GM19240 (cell line): ENCODE data around the gene NHSL2.
"Not testable (repeated sequence)": the region's sequence is repeated elsewhere in the genome, so short reads cannot be mapped to it uniquely, and the experiment has no call there.

ENCODE experiments used
- DNase-seq: peaks from one replicate; pipeline ENCODE4 v3.0.0; 2011; ENCODE audit warnings: low spot score; ENCODE audit not compliant: insufficient read length

The NHSL2 gene

DNA sequence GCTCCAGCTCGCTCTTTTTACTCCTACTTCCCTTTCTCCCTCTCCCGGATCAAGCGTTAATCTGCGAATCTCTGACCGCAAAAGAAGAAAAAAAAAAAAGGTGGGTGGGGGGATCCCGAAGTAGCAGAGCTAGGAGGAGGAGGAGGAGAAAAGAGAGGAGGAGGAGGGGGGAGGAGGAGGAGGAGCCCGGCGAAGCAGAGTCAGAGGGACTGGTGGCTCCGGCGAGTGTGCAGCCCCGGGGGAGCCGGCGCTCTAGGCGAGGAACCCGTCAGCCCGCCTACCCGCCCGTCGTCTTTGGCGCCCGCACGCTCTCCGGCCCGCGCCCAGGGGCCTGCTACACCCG, at the start of gene NHSL2:
NHSL2 (plus strand) TSS at position 203 of the 343 bp plus-strand sequence.
- DNase-seq: no peak

DNA sequence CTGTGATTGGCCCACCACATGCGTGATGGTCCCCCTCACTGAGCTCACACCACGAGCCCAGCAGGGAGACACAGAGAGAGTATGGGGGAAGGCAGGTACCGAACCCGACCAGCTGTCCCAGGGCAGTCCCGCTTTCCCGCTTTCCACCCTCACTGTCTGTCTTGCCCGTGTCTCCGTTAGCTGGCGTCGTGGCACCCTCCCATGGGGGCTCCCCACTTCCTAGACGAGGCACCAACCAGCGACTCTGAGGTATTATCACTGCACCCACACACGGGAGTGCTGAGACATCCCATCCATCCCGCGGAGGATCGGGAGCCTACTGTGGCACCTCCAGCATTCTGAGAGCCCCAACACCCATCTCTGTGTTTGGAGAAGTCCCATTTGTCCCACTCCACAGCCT, 43.0 kb upstream of the NHSL2 start:
- DNase-seq: no peak

GRCh38 chrX:71869566-71869965, 41.1 kb upstream of the NHSL2 start:
- not testable (repeated sequence) for DNase-seq

DNA sequence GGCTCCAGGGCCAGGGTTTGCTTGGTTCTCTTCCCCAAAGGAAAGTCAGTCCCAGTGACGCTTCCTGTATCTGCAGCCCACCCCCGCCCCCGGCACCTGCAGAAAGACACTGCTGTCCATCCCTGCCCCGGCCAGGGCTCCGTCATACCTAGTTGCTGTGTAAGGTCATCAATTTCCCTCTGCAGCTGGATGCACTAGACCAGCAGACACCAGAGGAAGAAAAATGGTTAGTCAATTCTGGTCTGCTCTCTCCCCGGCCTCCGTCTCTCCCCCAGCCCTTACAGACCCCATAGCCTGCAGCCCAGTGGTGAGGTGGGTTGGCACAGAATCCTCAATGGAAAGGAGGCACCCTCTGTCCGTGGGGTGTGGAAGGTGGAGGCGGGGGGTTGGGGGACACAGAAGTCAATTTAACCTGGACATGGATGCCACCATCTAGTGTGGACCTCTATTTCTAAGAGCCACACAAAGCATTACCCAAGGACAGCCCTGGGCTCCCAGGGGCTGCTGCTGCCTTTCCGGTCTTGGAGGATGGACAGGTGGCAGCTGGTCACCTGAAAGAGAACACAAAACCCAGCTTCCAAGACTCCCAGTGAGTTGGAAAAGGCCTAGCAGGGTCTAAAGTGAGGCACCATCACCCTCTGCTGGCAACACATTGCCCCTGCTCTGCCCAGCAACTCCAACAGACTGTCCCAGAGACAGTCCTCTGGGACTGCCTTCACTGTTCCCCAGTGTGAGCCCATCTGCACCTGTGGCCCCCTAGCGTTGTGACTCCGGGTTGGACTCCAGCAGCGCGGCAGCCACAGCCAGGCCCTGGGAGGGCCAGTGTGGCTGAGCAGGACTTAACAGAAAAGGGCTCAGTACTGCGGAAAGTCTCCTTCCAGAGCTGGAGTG, 40.2 kb upstream of the NHSL2 start:
- no peak for DNase-seq

GRCh38 chrX:71871367-71871766, 39.3 kb upstream of the NHSL2 start:
- no peak for DNase-seq

DNA sequence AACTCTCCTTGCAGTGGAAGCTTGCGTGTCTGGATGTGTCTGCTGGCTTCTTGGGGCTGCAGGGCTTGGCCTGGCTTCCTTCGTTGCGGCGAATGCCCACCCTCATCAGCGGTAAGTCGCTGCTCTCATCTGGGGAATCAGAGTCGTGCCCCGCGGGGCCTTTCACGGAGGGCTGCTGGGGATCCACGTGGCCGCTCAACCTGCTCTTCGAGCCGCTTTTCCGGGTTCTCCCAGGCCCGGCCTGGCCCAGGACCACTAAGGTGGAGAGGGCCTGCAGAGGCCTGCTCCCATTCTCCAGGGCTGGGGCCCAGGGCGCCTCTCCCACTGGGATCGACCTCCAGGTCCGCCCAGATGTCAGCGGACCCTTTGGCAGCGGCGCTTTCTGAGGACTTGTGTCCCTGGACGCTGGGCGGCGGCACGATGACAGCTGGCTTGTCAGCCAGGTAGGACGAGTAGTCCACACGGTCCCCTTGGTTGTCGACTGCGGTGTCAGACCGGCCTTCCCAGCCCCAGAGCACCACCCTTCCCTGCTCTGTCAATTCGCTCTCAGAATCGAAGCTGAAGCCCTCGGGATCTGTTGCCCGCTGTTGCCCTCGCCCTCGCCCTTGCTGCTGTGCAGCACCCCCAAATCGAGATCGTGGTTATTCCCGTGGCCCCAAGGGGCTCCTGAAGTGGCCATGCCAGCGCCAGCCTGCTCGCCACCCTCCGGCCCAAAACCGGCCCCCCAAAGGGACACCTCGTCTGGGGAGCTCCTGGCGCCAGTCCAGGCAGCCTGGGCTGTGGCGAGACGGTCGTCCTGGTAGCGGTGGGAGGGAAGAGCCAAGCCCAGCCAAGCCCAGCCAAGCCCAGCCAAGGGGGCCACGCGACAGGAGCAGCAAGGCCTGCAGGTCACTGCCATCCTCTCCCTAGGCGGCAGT, 37.8 kb upstream of the NHSL2 start:
- DNase-seq: no peak

GRCh38 chrX:71873459-71873833, 37.2 kb upstream of the NHSL2 start:
- DNase-seq: no peak

- not testable (repeated sequence) for DNase-seq
These were observed 33.8 kb upstream of the NHSL2 start for GRCh38 chrX:71876841-71877240.

GRCh38 chrX:71885099-71885498, 25.5 kb upstream of the NHSL2 start:
- DNase-seq: no peak

GRCh38 chrX:71895607-71896006, 15.0 kb upstream of the NHSL2 start:
- DNase-seq: no peak

DNA sequence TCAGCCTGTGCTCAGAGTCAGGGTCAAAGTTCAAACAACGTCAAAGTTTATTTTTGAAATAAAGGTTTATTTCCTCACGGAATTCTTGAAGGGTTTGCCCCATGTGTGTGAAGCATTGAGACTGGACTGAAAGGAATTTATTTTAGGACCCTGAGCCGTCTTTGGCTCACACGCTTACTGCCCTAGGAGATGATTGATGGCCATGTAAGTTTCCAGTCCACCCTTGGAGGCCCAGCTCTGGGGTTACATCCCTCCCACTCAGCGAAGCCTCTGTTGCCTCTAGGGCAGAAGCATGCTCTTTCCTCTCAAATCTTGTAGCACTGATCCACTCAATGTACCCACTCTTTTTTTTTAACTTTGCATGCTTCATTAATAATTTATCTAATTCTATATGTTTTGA, 4.5 kb upstream of the NHSL2 start:
- no peak for DNase-seq

GRCh38 chrX:71908387-71908786, 2.3 kb upstream of the NHSL2 start:
- no peak for DNase-seq

GRCh38 chrX:71909956-71910355, 689 bp upstream of the NHSL2 start:
- DNase-seq: no peak

DNA sequence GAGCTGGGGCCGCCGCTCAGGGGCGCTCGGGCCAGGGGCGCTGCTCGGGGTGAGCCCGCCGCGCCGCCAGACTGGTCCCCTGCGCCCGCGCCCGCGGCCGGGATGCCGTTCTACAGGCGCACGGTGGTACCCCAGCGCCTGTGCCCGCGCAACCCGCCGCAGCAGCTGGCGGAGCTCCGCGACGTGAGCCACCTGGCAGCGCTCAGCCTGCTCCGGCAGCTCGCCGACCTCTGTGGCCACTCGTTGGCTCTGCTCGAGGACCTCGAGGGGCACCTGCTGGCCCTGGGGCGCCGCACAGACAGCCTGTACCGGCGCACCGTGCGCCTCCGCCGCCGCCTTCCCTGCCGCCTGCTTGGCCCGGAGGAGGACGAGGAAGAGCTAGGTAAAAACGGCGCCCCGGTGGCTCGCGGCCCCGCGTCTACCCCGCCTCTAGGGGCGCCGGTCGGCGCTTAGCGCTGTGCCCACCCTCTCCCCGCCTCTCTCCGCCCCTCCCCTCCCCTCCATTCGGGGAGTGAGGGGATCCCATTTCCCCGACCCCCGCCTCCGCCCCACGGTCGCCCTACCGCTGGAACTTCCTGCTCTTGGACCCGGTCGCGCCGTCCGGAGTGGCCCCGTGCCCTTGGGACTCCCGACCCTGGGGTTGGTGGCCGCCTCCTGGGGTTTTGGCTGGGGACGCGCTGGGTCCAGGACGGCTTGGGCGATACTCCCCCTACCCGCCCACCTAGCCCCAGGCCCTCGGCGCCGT, 513 bp downstream of the NHSL2 start:
- DNase-seq: no peak

DNA sequence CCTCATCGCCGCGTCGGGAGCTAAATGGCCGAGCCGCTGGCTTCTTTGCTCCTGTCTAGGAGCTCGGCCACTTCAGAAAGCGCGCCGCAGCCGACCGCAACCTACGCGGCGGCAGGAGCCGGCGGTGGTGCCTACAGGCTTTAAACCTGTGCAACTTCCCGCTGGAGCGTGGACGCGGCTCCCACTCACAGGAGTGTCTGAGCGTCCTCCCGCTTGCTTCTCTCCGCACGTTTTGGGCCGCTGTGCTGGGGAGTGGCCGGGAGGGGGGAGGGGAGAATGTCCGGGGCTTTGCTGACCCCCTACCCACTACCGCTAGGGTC, 1.0 kb downstream of the NHSL2 start:
- no peak for DNase-seq

DNA sequence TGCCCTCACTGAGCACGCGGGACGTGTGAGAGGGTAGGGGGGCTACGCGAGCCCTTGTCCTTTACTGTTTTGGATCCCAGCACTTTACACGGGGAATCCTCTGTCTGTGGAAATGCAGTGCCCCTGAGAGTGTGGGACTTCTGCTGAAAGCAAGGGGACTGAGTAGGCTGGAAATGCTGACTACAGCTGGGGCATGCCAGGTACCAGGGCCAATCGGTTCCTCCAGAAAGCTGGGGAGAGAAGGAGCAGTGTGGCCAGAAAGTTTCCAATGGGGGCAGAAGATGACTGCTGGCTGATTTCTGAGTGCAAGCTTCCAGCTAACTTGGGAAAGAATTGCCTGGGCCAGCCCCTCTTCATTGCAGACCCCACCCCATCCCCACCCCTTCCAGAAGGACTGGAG, 1.5 kb downstream of the NHSL2 start:
- no peak for DNase-seq

DNA sequence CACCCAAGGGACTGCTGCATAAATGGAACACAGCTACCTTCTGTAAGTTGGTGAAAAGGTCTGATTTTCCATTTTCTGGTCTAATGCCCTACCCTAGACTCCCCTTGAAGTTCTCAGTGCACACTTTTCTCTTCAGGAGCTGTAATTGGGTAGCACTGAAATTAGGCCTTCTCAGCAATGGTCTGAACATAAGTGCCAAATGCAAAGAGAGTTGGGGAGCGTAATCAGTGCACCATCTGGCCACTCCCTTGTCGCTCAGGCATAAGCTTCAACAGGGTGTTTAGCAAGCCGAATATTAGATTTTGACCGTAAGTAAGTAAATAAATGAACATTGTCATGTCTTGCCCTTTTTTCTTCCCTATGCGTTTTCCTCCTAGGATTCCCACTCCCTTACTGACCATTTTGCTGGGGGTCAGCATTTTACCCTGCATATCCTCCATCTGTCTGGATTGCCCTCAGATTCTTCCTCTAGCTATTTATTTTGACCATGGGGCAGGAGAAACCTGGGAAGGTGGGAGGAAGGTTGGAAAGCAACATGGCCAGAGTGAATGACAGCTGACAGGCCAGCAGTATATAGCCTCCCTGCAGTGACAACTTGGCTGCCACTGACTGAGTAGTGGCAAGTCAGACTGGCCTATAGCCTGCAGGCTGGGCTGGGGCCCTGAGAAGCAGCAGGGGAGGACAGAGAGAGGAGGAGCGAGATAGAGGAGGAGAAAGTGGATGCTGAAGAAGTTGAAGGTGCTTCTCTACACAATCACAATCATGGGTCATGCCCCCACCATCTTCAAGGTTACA, 2.7 kb downstream of the NHSL2 start:
- no peak for DNase-seq

- DNase-seq: no peak
These were observed 7.1 kb downstream of the NHSL2 start for GRCh38 chrX:71917621-71918343.

GRCh38 chrX:71919431-71919830, 8.8 kb downstream of the NHSL2 start:
- DNase-seq: no peak

- no peak for DNase-seq
These were observed 9.2 kb downstream of the NHSL2 start for GRCh38 chrX:71919886-71920285.
